NB4 (cell line): ENCODE data around the gene ACCS.

Experiments used
- DNase-seq: peaks from one replicate; pipeline ENCODE4 v3.0.0; 2010; ENCODE audit warnings: low read depth
- H3K4me3 ChIP-seq: one replicate; pipeline ENCODE4 v1.5.1; 2011; ENCODE audit warnings: mild to moderate bottlenecking, low read depth, low read length, moderate library complexity
- MYC ChIP-seq: IDR thresholded peaks from 2 replicates; pipeline ENCODE4 v1.6.1; 2011; ENCODE audit warnings: low read depth, low read length
- POLR2A ChIP-seq: IDR thresholded peaks from 2 replicates; pipeline ENCODE4 v1.6.1; 2011; ENCODE audit warnings: mild to moderate bottlenecking; ENCODE audit not compliant: insufficient read length; ENCODE audit errors: extremely low read depth
- TF ChIP-seq, protein P1 (sequence below): IDR thresholded peaks from one replicate; pipeline ENCODE4 v1.5.1; 2012; ENCODE audit warnings: low read depth, low read length
- TF ChIP-seq, protein P2 (sequence below): IDR thresholded peaks from 2 replicates; pipeline ENCODE4 v1.6.1; 2011; ENCODE audit warnings: low read depth, low read length

ACCS gene

GRCh38 chr11:44046182-44046581 lies 19.9 kb upstream of the ACCS start:
- TF ChIP-seq POLR2A (no peak), MYC (no peak)
- TF ChIP-seq, protein P1, sequence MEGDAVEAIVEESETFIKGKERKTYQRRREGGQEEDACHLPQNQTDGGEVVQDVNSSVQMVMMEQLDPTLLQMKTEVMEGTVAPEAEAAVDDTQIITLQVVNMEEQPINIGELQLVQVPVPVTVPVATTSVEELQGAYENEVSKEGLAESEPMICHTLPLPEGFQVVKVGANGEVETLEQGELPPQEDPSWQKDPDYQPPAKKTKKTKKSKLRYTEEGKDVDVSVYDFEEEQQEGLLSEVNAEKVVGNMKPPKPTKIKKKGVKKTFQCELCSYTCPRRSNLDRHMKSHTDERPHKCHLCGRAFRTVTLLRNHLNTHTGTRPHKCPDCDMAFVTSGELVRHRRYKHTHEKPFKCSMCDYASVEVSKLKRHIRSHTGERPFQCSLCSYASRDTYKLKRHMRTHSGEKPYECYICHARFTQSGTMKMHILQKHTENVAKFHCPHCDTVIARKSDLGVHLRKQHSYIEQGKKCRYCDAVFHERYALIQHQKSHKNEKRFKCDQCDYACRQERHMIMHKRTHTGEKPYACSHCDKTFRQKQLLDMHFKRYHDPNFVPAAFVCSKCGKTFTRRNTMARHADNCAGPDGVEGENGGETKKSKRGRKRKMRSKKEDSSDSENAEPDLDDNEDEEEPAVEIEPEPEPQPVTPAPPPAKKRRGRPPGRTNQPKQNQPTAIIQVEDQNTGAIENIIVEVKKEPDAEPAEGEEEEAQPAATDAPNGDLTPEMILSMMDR, result no peak
- TF ChIP-seq, protein P2, sequence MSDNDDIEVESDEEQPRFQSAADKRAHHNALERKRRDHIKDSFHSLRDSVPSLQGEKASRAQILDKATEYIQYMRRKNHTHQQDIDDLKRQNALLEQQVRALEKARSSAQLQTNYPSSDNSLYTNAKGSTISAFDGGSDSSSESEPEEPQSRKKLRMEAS, result no peak
- DNase-seq, result no peak
- H3K4me3 ChIP-seq, result no peak overlapping the region

DNA sequence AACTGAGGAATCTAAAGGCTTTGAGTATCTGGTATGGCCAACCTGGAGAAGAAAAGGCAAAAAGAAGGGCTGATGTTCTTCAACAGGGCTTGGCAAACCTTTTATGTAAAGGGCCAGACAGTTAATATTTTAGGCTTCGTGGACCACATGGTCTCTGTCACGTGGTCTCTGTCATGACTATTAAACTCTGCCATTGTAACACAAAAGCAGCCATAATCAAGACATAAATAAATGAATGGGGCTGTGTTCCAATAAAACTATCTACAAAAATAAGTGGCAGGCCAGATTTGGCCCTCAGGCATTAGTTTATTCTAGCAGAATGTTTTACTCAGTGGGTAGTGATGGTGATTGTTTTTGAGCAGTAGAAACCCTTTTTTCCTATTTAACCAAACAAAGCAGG lies 18.8 kb upstream of the ACCS start:
- TF ChIP-seq POLR2A, result no peak
- TF ChIP-seq, protein P2, result 0 out of 2 replicates have a peak, but pooled peaks have one; percentile 16
- DNase-seq, result no peak
- no peak overlapping the region for H3K4me3 ChIP-seq

DNA sequence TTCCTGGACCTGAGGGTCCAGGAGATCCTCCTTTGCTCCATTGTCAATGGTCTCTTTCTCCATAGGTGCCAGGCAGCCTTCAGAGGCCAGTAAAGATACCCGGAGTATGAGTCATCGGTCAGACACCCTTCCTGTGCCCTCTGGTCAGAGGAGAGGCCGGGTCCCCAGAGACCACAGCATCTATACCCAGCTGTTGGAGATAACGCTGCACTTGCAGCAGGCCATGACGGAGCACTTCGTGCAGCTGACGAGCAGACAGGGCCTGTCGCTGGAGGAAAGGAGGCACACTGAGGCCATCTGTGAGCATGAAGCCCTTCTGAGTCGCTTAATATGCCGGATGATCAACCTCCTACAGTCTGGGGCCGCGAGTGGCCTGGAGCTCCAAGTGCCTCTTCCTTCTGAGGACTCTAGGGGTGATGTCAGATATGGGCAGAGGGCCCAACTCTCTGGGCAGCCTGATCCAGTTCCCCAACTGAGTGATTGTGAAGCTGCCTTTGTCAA lies 18.1 kb upstream of the ACCS start, which contains the start of gene ACCSL:
TSS of gene ACCSL (plus strand) at position 51 of the 501 bp plus-strand sequence. CDS start at position 107, 56 bp downstream.
- TF ChIP-seq MYC (no peak), POLR2A (no peak)
- TF ChIP-seq, protein P2, result no peak
- TF ChIP-seq, protein P1, result no peak
- peak; percentile 44 for DNase-seq
- H3K4me3 ChIP-seq, result no peak within 1 kb of the TSS

- TF ChIP-seq, protein P1, result no peak
- TF ChIP-seq, protein P2, result no peak
- TF ChIP-seq MYC (no peak), POLR2A (no peak)
- H3K4me3 ChIP-seq, result no peak overlapping the region
- no peak for DNase-seq
Measured at GRCh38 chr11:44049832-44050231, 16.2 kb upstream of the ACCS start.

GRCh38 chr11:44051171-44051570 lies 14.9 kb upstream of the ACCS start:
- TF ChIP-seq, protein P1, result no peak
- TF ChIP-seq, protein P2, result no peak
- TF ChIP-seq MYC (no peak), POLR2A (no peak)

DNA sequence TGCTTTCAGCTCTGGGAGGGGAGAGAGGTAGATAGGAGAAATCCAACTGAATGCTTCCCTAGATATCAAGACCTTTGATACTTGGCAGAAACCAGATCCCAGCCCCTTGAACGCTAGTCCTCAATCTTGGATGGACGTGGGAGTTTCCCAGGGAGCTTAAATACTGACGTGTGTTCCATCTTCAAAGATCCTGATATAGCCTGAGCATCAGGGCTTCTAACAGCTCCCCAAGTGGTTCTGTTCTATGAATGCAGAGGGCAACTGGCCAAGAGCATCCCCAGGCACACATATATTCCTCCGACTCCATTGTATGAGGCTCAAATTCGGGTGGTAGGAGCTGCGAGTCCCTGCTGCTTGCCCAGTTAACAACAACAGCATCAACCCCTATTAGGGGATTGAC lies 8.7 kb upstream of the ACCS start:
- TF ChIP-seq POLR2A (no peak), MYC (no peak)
- TF ChIP-seq, protein P2, result no peak
- TF ChIP-seq, protein P1, result no peak

More at GRCh38 chr11:44051171-44051570, 14.9 kb upstream of the ACCS start:
- no peak for DNase-seq
- H3K4me3 ChIP-seq, result no peak overlapping the region

More for the DNA sequence above, 8.7 kb upstream of the ACCS start:
- no peak overlapping the region for H3K4me3 ChIP-seq
- no peak for DNase-seq
